ENCODE data around the gene STOML3.

GRCh38 chr13:39035799-39036198, 45.2 kb upstream of the STOML3 start:
- TF ChIP-seq CTCF (IDR thresholded peaks at IDR 0.05) (no peak), POLR2A (IDR thresholded peaks at IDR 0.05) (no peak), EP300 (IDR thresholded peaks at IDR 0.05) (no peak), POLR2AphosphoS5 (IDR thresholded peaks at IDR 0.05) (no peak)
